ENCODE data around the gene GYG1. TPM values are rescaled to one million over a fixed set of nuclear protein-coding genes. Genes with fewer than 3 reads are reported as not detected.

GYG1 gene
- total and polyA plus RNA-seq, 4 donors, result 27.1 to 54.3 (median 51.2) TPM

DNA sequence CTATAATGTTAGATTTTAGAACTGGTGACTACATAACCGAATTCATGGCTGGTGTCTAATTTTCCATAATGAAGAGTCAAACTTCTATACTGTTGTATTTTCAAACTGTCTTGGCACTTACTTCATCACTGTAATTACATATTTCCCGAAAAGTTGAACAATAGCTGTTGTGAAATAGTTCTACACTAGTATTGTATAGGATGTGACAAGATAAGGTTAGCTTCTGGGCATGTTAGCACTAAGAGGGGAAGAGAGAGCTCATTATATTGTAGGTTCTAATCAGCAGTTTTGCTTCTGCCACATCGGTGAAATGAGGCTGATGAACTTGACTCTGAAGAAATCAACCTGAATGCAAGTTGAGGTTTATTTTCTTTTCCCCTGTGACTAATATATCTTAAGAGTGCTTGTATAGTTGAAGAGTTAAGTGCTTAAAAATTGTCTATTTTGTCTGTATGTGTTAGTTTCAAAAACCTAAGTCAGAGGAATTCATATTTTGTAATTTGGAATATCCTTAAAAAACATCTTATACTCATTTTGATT is 8.9 kb downstream of the GYG1 start:
- Histone ChIP-seq H3K27ac (ENCODE audit: low read depth, low read length) (no peak overlapping the region), H3K36me3 (ENCODE audit: control insufficient read depth, insufficient read depth, low read length) (no peaks in the 10 kb centered on the region), H3K27me3 (ENCODE audit: control insufficient read depth, insufficient read depth, low read length) (no peaks in the 10 kb centered on the region), H3K9me3 (ENCODE audit: control insufficient read depth, insufficient read depth, low read length) (no peaks in the 10 kb centered on the region), H3K4me1 (ENCODE audit: control insufficient read depth, insufficient read depth, low read length) (peaks cover 3% of the 10 kb centered on the region), H3K4me3 (ENCODE audit: low read depth, low read length) (no peak overlapping the region)
- 100% methylated on average over 1 of the region's 3 CpGs for WGBS (ENCODE audit: insufficient coverage)
- no peak for DNase-seq (ENCODE audit: low read depth in 4 of 6, low spot score in 6 of 6)

DNA sequence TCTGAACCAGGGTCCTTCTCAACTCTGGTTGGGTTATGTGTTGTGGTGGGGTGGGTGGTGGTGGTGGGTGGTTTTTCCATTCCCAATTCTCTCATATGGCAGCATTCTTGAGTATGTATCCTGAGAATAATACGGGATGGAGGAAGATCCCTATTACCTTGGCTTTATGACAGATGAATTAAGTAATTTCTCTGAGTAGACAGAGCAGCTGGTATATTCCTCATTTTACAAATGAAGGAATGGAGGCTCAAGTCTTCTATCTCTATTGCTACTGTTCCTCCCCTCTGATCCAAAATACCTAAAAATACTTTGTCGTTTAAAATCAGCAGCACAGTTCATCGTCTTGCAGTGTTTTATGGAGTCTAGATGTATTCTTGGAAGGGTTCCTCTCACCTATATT is 10.4 kb downstream of the GYG1 start:
- Histone ChIP-seq H3K36me3 (ENCODE audit: control insufficient read depth, insufficient read depth, low read length) (no peaks in the 10 kb centered on the region), H3K4me1 (ENCODE audit: control insufficient read depth, insufficient read depth, low read length) (peaks cover 3% of the 10 kb centered on the region), H3K9me3 (ENCODE audit: control insufficient read depth, insufficient read depth, low read length) (no peaks in the 10 kb centered on the region), H3K27me3 (ENCODE audit: control insufficient read depth, insufficient read depth, low read length) (no peaks in the 10 kb centered on the region), H3K4me3 (ENCODE audit: low read depth, low read length) (no peak overlapping the region), H3K27ac (ENCODE audit: low read depth, low read length) (no peak overlapping the region)
- DNase-seq (ENCODE audit: low read depth in 4 of 6, low spot score in 6 of 6), result no peak
- no CpG with 5 or more reads among the region's 3 CpGs for WGBS (ENCODE audit: insufficient coverage)

- no peaks in the 10 kb centered on the region for H3K36me3 ChIP-seq (ENCODE audit: control insufficient read depth, insufficient read depth, low read length)
- H3K27ac ChIP-seq (ENCODE audit: low read depth, low read length), result no peak overlapping the region
- 100% methylated on average over 2 of the region's 6 CpGs for WGBS (ENCODE audit: insufficient coverage)
- no peak overlapping the region for H3K4me3 ChIP-seq (ENCODE audit: low read depth, low read length)
- H3K9me3 ChIP-seq (ENCODE audit: control insufficient read depth, insufficient read depth, low read length), result no peaks in the 10 kb centered on the region
- no peak for DNase-seq (ENCODE audit: low read depth in 4 of 6, low spot score in 6 of 6)
- H3K4me1 ChIP-seq (ENCODE audit: control insufficient read depth, insufficient read depth, low read length), result peaks cover 3% of the 10 kb centered on the region
- no peaks in the 10 kb centered on the region for H3K27me3 ChIP-seq (ENCODE audit: control insufficient read depth, insufficient read depth, low read length)
Observed at GRCh38 chr3:149003653-149004305, 12.4 kb downstream of the GYG1 start.

DNA sequence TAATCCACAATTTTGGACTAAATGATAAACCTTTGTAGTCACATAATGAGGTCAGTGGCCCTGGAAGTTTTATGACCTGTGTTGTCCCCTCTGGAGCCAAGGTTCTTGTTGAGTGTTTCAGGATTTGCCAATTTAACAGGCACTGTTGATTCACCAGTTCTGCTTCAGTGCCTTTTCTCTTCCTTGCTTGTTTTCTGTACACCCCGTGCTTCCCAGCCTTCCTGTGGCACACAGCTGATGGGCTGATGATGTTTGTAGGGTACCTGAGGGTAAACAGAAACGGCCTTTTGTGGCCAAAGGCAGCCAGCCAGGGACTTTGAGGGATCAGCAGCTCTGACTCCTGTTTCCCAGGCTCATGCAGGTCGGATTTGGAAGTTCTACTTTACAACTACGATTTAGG is 13.3 kb downstream of the GYG1 start:
- DNase-seq (ENCODE audit: low read depth in 4 of 6, low spot score in 6 of 6), result no peak
- Histone ChIP-seq H3K9me3 (ENCODE audit: control insufficient read depth, insufficient read depth, low read length) (no peaks in the 10 kb centered on the region), H3K27ac (ENCODE audit: low read depth, low read length) (no peak overlapping the region), H3K4me3 (ENCODE audit: low read depth, low read length) (no peak overlapping the region), H3K36me3 (ENCODE audit: control insufficient read depth, insufficient read depth, low read length) (peaks cover 3% of the 10 kb centered on the region), H3K4me1 (ENCODE audit: control insufficient read depth, insufficient read depth, low read length) (peaks cover 3% of the 10 kb centered on the region), H3K27me3 (ENCODE audit: control insufficient read depth, insufficient read depth, low read length) (no peaks in the 10 kb centered on the region)
- WGBS (ENCODE audit: insufficient coverage), result 50% methylated on average over 1 of the region's 4 CpGs

DNA sequence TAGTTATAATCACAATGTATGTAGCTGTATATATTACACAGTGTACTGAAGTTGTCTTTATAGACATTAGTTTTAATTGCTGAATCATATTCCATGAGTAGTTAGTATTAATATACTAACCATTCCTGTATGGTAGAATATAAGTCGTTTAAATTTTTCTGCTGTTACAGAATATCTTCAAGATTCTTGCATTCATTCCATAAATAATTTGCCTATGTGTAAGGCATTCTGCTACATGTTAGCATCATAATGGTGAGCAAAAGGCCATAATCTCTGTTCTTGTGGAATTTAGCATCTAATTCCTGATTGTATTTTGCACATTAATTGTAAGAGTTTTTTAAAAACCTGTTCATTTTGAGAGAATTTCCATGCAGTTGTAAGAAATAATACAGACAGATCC is 14.1 kb downstream of the GYG1 start:
- no CpG with 5 or more reads among the region's 1 CpG for WGBS (ENCODE audit: insufficient coverage)
- peaks cover 5% of the 10 kb centered on the region for H3K36me3 ChIP-seq (ENCODE audit: control insufficient read depth, insufficient read depth, low read length)
- DNase-seq (ENCODE audit: low read depth in 4 of 6, low spot score in 6 of 6), result no peak
- no peaks in the 10 kb centered on the region for H3K27me3 ChIP-seq (ENCODE audit: control insufficient read depth, insufficient read depth, low read length)
- no peak overlapping the region for H3K27ac ChIP-seq (ENCODE audit: low read depth, low read length)
- no peak overlapping the region for H3K4me3 ChIP-seq (ENCODE audit: low read depth, low read length)
- H3K4me1 ChIP-seq (ENCODE audit: control insufficient read depth, insufficient read depth, low read length), result peaks cover 3% of the 10 kb centered on the region
- no peaks in the 10 kb centered on the region for H3K9me3 ChIP-seq (ENCODE audit: control insufficient read depth, insufficient read depth, low read length)

GRCh38 chr3:149007567-149008257 is 16.4 kb downstream of the GYG1 start:
- Histone ChIP-seq H3K4me3 (ENCODE audit: low read depth, low read length) (no peak overlapping the region), H3K27me3 (ENCODE audit: control insufficient read depth, insufficient read depth, low read length) (no peaks in the 10 kb centered on the region), H3K36me3 (ENCODE audit: control insufficient read depth, insufficient read depth, low read length) (peaks cover 5% of the 10 kb centered on the region), H3K4me1 (ENCODE audit: control insufficient read depth, insufficient read depth, low read length) (peaks cover 3% of the 10 kb centered on the region), H3K9me3 (ENCODE audit: control insufficient read depth, insufficient read depth, low read length) (no peaks in the 10 kb centered on the region), H3K27ac (ENCODE audit: low read depth, low read length) (no peak overlapping the region)
- WGBS (ENCODE audit: insufficient coverage), result 93% methylated on average over 2 of the region's 7 CpGs
- DNase-seq (ENCODE audit: low read depth in 4 of 6, low spot score in 6 of 6), result no peak

GRCh38 chr3:149009732-149010131 is 18.4 kb downstream of the GYG1 start:
- H3K27ac ChIP-seq (ENCODE audit: low read depth, low read length), result no peak overlapping the region
- H3K9me3 ChIP-seq (ENCODE audit: control insufficient read depth, insufficient read depth, low read length), result no peaks in the 10 kb centered on the region
- peaks cover 5% of the 10 kb centered on the region for H3K36me3 ChIP-seq (ENCODE audit: control insufficient read depth, insufficient read depth, low read length)
- no peaks in the 10 kb centered on the region for H3K27me3 ChIP-seq (ENCODE audit: control insufficient read depth, insufficient read depth, low read length)
- peaks cover 1% of the 10 kb centered on the region for H3K4me1 ChIP-seq (ENCODE audit: control insufficient read depth, insufficient read depth, low read length)
- DNase-seq (ENCODE audit: low read depth in 4 of 6, low spot score in 6 of 6), result no peak
- H3K4me3 ChIP-seq (ENCODE audit: low read depth, low read length), result no peak overlapping the region
- no CpG with 5 or more reads among the region's 2 CpGs for WGBS (ENCODE audit: insufficient coverage)

DNA sequence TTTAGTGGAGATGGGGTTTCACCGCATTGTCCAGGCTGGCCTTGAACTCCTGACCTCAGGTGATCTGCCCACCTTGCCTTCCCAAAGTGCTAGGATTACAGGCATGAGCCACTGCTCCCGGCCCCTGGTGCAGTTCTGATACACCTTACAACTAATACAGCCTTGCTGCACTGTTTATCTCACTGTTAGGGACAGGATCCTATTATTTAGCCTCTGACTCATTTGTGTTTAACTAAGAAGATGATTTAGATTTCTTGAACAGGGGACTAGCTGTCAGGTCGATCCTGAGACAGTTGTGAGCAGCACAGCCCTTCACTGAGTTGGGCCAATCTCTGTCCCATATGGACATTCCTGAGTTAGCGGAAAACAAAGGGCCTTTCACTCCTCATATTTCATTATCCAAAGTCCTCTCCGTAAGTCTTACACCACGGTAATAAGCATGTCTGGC is 19.2 kb downstream of the GYG1 start:
- no peak for DNase-seq (ENCODE audit: low read depth in 4 of 6, low spot score in 6 of 6)
- Histone ChIP-seq H3K27me3 (ENCODE audit: control insufficient read depth, insufficient read depth, low read length) (no peaks in the 10 kb centered on the region), H3K27ac (ENCODE audit: low read depth, low read length) (no peak overlapping the region), H3K36me3 (ENCODE audit: control insufficient read depth, insufficient read depth, low read length) (peaks cover 5% of the 10 kb centered on the region), H3K4me3 (ENCODE audit: low read depth, low read length) (no peak overlapping the region), H3K9me3 (ENCODE audit: control insufficient read depth, insufficient read depth, low read length) (no peaks in the 10 kb centered on the region), H3K4me1 (ENCODE audit: control insufficient read depth, insufficient read depth, low read length) (no peaks in the 10 kb centered on the region)
- WGBS (ENCODE audit: insufficient coverage), result 66% methylated on average over 5 of the region's 6 CpGs

GRCh38 chr3:149010966-149011365 is 19.6 kb downstream of the GYG1 start:
- no peaks in the 10 kb centered on the region for H3K4me1 ChIP-seq (ENCODE audit: control insufficient read depth, insufficient read depth, low read length)
- H3K9me3 ChIP-seq (ENCODE audit: control insufficient read depth, insufficient read depth, low read length), result no peaks in the 10 kb centered on the region
- WGBS (ENCODE audit: insufficient coverage), result no CpG with 5 or more reads among the region's 2 CpGs
- H3K27ac ChIP-seq (ENCODE audit: low read depth, low read length), result no peak overlapping the region
- H3K4me3 ChIP-seq (ENCODE audit: low read depth, low read length), result no peak overlapping the region
- no peak for DNase-seq (ENCODE audit: low read depth in 4 of 6, low spot score in 6 of 6)
- H3K36me3 ChIP-seq (ENCODE audit: control insufficient read depth, insufficient read depth, low read length), result peaks cover 5% of the 10 kb centered on the region
- H3K27me3 ChIP-seq (ENCODE audit: control insufficient read depth, insufficient read depth, low read length), result no peaks in the 10 kb centered on the region

GRCh38 chr3:149011676-149012075 is 20.3 kb downstream of the GYG1 start:
- no peaks in the 10 kb centered on the region for H3K4me1 ChIP-seq (ENCODE audit: control insufficient read depth, insufficient read depth, low read length)
- no peaks in the 10 kb centered on the region for H3K9me3 ChIP-seq (ENCODE audit: control insufficient read depth, insufficient read depth, low read length)
- 94% methylated on average over 4 of the region's 5 CpGs for WGBS (ENCODE audit: insufficient coverage)
- H3K27me3 ChIP-seq (ENCODE audit: control insufficient read depth, insufficient read depth, low read length), result no peaks in the 10 kb centered on the region
- H3K27ac ChIP-seq (ENCODE audit: low read depth, low read length), result no peak overlapping the region
- DNase-seq (ENCODE audit: low read depth in 4 of 6, low spot score in 6 of 6), result no peak
- no peak overlapping the region for H3K4me3 ChIP-seq (ENCODE audit: low read depth, low read length)
- H3K36me3 ChIP-seq (ENCODE audit: control insufficient read depth, insufficient read depth, low read length), result peaks cover 5% of the 10 kb centered on the region

Data from spinal cord (tissue), 10 donors.